SU-DHL-6 (cell line): ENCODE data around the gene PDLIM4.

Experiments
- CTCF ChIP-seq: fragments of 200-600 bp; sonication (generic); IDR thresholded peaks from one replicate; pipeline ENCODE4 v1.5.1; 2017; ENCODE audit warnings: antibody characterized with exemption, mild to moderate bottlenecking, low read length, moderate library complexity; ENCODE audit not compliant: insufficient read depth, poor library complexity, severe bottlenecking
- EZH2phosphoT487 ChIP-seq: fragments of 200-600 bp; sonication (generic), shearing (Covaris generic); conservative IDR thresholded peaks from 2 replicates; pipeline ENCODE4 v1.6.1; 2018; ENCODE audit warnings: mild to moderate bottlenecking, antibody characterized with exemption, low read length, moderate library complexity, mixed read lengths

- no peak for TF ChIP-seq CTCF
- no peak for TF ChIP-seq EZH2phosphoT487
These were observed 33.6 kb upstream of the PDLIM4 start for GRCh38 chr5:132223861-132224260.
